Stimulated activated CD8-positive, alpha-beta memory T cell treated with anti-CD3 and anti-CD28 coated beads, Interleukin-15, amount 100 ng/mL, for 4 hours (primary cell): ENCODE results near the gene MND1.
"Not testable (repeated sequence)": the region's sequence is repeated elsewhere in the genome, so short reads cannot be mapped to it uniquely, and the experiment has no call there.

Experiments
- DNase-seq, 2 donors: peaks; one replicate each; pipeline ENCODE4 v3.0.0-alpha.2; 2020; ENCODE audit warnings: low read depth in 2 of 2

MND1 gene

DNA sequence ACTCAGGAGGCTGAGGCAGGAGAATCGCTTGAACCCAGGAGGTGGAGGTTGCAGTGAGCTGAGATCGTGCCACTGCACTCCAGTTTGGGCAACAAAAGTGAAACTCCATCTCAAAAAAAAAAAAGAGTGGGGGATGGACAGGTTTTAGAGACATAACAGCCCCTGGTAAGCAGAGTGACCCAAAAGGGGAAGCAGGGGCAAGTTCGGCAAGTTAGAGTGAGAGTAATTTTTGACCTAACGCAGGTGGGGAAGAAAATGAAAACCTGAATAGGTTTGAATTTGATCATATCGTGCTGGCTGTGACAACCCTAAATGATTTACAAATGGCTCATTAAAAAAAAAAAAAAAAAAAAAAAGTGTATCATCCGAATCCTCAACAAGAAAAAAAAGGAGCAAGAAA lies 96.0 kb downstream of the MND1 start:
- no peak for DNase-seq

DNA sequence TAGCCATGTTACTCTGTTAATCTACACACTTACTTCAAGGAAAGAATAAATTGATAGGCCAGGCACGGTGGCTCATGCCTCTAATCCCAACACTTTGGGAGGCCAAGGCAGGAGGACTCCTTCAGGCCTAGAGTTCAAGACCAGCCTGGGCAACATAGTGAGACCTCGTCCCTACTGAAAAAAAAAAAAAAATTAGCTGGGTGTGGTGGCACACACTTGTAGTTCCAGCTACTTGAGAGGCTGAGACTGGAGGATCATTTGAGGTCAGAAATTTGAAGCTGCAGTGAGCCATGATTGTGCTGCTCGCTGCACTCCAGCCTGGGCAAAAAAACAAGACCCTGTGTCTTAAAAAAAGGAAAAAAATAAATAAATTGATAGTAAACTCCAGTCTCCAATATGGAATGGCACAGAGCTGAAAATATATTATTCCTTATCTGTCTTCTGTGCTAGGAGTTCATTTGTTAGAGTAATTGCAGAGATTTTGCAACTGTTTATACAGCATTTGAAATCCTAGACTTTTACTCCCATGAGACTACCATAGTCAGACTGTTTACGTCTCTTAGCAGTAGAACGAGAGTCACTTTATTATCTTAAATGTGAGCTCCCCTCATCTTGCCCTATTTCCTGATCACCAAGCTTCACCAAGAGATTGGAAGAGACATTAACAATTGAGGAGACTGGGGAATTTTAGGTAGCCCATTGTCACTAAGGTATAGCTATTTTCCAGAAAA lies 102.9 kb downstream of the MND1 start:
- DNase-seq = no peak

GRCh38 chr4:153448003-153448731 lies 103.7 kb downstream of the MND1 start:
- DNase-seq = no peak

DNA sequence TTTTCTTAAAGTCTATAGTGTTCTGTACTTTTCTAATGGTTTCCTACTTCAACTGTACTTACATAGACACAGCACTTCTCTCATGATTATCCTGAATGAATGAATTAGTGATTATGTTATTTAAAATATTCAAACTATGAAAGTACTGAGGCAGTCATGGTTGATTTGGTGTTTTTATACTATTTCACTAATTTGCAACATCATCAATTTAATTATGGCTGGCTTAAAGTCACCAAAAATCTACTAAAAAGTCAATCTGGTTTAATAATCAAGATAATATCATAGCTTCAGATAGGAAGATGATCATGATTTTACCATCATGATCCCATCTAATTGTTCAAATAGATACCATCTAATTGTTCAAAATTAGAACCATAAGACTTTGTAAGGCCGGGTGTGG lies 104.8 kb downstream of the MND1 start:
- no peak for DNase-seq

- no peak for DNase-seq
Measured at GRCh38 chr4:153450544-153450917, 106.0 kb downstream of the MND1 start.

DNA sequence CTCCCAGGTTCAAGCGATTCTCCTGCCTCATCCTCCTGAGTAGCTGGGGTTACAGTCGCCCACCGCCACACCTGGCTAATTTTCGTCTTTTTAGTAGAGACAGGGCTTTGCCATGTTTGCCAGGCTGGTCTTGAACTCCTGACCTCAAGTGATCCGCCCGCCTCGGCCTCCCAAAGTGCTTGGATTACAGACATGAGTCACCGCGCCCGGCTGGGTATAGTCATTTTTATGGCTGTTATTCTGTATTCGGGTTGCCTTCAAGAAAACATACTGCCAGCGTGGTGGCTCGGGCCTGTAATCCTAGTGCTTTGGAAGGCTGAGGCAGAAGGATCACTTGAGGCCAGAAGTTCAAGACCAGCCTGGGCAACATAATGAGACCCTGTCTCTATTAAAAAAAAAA lies 106.7 kb downstream of the MND1 start:
- DNase-seq = not testable (repeated sequence)

- DNase-seq = no peak
Measured at GRCh38 chr4:153451911-153452657, 107.6 kb downstream of the MND1 start.

- DNase-seq = no peak
Measured at GRCh38 chr4:153452658-153453378, 108.3 kb downstream of the MND1 start.

GRCh38 chr4:153453402-153453801 lies 108.9 kb downstream of the MND1 start:
- no peak for DNase-seq

DNA sequence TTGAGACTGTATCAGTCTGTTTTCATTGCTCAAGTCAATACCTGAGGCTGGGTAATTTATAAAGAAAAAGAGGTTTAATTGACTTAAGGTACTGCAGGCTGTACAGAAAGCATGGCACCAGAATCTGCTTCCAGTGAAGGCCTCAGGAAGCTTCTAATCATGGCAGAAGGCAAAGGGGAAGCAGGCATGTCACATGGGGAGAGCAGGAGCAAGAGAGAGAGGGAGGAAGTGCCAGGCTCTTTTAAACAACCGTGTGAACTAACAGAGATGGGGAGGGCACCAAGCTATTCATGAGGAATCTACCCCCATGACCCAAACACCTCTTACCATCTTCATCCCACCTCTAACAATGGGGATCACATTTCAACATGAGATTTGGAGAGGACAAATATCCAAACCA lies 114.5 kb downstream of the MND1 start:
- DNase-seq = no peak

- not testable (repeated sequence) for DNase-seq
Measured at GRCh38 chr4:153461549-153461948, 117.1 kb downstream of the MND1 start.

DNA sequence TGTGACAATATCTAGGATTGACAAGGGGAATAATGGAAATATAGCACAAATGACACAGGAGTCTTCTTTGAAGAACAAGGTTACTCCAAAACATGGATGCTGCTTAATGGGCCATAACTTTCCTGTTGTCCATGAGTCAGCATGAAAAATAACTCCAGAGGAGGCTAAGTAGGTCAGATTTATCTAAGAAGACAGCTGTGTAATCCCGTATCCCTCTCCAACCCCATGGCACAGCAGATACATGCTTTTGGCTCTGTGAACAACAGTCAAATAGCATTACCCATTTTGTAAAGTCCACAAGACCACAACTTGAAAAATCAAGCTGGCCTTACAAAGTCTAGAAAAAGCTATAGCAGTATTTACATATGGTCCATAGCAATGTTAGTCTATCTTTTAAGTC lies 119.6 kb downstream of the MND1 start:
- no peak for DNase-seq
